Activated CD4-positive, alpha-beta T cell treated with anti-CD3 and anti-CD28 coated beads for 48 hours (primary cell): Measurements from ENCODE around the gene CFAP299.

ENCODE experiments used
- DNase-seq: peaks from one replicate; pipeline ENCODE4 v3.0.0-alpha.2; 2020

The CFAP299 gene

DNA sequence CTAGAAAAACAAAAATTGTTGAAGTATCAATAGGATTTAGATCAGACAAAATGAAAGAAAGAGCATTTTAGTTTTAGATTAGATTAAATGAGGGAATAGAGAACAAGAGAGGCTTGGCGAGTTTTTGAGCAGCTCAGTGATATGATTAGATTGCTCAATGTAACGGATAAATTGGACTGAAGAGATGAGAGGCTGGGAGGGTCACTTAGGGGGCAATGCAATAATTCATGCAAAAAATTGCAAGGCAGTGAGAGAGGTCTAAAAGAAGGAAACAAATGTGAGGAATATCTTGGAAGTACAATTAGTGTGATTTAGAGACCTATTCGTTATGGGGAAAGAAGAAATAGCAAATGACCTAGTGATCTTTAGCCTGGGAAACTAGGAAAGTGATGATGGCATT, 644.7 kb downstream of the CFAP299 start:
- DNase-seq = no peak

DNA sequence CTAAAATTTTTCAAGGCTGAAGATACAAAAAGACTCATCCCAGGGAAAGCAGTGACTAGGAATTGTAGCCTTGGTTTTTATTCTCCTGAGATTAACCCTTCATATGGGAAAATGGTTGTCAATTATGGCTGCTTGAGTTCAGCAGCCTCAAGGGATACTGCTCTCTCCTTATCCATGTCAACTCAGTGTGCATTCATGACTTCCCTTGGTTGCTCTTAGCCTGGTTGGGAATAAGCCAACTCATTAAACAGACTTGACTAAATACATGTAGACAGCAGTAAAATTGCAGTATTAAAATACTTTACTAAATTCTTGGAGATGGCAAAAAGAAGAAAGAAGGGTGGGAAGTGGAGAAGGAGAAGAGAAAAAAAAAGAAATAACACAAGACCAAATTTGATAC, 650.5 kb downstream of the CFAP299 start:
- no peak for DNase-seq

DNA sequence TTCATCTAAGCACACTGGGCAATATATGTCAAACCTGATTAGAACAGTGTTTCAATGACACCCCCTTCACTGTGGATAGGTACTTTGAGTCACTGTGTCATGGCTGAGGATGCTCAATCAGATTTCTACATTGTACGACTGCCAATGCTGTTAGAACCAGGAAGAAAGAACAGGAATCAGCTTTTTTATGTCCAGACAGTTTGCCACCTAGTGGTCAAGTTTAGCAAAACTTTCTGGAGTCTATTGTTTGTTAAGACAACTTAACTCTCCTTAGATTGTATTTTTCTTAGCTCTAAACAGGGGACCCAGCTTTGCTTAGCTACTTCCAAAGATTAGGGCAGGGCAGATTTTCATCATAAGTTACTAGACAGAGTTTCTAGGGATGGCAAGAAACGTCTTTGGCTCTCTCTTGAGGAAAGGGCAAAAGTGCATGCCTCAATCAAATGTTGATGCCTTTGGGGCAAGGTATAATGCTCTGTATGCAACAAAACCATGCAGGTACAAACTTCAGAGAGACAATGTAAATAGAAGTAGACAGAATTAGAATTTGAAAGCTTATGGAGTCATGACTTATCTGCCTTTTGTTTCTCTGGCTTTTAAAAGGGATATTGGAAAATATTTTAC, 654.5 kb downstream of the CFAP299 start:
- DNase-seq = no peak

DNA sequence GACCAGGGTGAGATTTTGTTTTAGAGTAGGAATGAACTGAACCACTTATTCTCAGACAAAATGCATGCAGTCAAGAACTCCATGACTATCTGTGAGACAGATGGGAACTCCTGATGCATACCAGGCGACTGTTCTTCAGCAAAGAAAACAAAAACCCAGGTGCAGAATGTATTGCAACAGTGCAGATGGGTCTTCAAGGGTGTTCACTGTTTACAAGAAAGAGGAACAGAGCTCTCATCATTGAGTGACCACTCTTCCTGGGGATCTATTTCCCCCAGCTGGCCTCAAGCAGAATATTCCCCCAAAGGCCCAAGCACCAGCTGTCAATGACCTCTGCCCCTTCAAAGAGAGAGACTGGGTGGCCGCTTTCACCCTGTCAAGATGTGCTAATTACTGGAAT, 655.3 kb downstream of the CFAP299 start:
- DNase-seq = no peak

DNA sequence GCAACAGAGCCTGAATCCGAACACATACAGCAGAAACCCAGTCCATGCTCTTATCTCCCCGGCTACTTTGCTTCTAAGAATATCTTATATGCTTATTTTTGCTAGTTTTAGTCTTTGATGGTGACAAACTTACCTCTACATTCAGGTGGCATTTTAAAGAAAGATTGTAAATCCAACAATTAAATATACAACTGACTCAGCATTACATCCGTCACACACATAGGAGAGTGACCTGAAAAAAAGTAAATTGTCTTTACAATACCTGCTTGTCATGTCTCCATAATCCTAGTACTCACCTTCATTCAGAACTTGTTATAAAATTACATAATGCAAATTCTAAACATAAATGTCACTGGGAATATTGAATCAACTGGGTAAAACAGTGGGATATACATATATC, 664.4 kb downstream of the CFAP299 start:
- no peak for DNase-seq

- DNase-seq = no peak
Measured at GRCh38 chr4:81003597-81004111, 668.1 kb downstream of the CFAP299 start.

DNA sequence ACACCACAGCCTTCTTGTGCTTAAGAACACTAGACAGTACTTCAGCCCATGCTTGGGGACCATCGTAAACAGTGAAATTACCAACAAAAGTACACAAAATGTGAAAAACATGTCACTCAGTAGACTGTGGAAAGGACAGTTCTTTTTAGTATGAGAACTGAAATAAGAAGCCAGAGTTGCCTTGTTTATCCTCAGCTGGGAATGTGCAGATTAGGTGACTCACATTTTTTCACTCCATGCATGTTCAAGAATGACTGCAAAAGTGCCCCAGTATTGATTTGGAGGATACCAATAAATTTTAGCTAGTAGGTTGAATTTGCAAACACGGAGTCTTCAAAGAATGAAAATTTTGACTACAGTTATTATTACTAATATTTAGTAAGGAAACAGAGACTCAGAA, 671.9 kb downstream of the CFAP299 start:
- DNase-seq = no peak
